IPS-20b (cell line): ENCODE data around the gene LYPD3.
"Not testable (repeated sequence)": the region's sequence is repeated elsewhere in the genome, so short reads cannot be mapped to it uniquely, and the experiment has no call there.

ENCODE experiments used
- H3K27ac ChIP-seq: one replicate; pipeline ENCODE4 v1.5.1; 2013; ENCODE audit warnings: low read length
- H3K27me3 ChIP-seq: 2 replicates; pipeline ENCODE4 v1.6.1; 2013; ENCODE audit warnings: mild to moderate bottlenecking, low read length, inconsistent platforms; ENCODE audit not compliant: insufficient read depth
- H3K36me3 ChIP-seq: 2 replicates; pipeline ENCODE4 v1.6.1; 2013; ENCODE audit warnings: low read depth, mild to moderate bottlenecking, inconsistent platforms, low read length, moderate library complexity; ENCODE audit not compliant: insufficient read depth
- H3K4me1 ChIP-seq: 2 replicates; pipeline ENCODE4 v1.6.1; 2013; ENCODE audit warnings: mild to moderate bottlenecking, control low read depth, inconsistent platforms, low read length, moderate library complexity; ENCODE audit not compliant: insufficient read depth
- H3K4me3 ChIP-seq: 2 replicates; pipeline ENCODE4 v1.5.1; 2013; ENCODE audit warnings: mild to moderate bottlenecking, low read length, inconsistent platforms
- H3K9ac ChIP-seq: 2 replicates; pipeline ENCODE4 v1.6.1; 2013; ENCODE audit warnings: low read depth, mild to moderate bottlenecking, inconsistent platforms, low read length, moderate library complexity
- H3K9me3 ChIP-seq: 2 replicates; pipeline ENCODE4 v1.6.1; 2013; ENCODE audit warnings: mild to moderate bottlenecking, low read depth, low read length, inconsistent platforms; ENCODE audit not compliant: insufficient read depth

LYPD3 gene

DNA sequence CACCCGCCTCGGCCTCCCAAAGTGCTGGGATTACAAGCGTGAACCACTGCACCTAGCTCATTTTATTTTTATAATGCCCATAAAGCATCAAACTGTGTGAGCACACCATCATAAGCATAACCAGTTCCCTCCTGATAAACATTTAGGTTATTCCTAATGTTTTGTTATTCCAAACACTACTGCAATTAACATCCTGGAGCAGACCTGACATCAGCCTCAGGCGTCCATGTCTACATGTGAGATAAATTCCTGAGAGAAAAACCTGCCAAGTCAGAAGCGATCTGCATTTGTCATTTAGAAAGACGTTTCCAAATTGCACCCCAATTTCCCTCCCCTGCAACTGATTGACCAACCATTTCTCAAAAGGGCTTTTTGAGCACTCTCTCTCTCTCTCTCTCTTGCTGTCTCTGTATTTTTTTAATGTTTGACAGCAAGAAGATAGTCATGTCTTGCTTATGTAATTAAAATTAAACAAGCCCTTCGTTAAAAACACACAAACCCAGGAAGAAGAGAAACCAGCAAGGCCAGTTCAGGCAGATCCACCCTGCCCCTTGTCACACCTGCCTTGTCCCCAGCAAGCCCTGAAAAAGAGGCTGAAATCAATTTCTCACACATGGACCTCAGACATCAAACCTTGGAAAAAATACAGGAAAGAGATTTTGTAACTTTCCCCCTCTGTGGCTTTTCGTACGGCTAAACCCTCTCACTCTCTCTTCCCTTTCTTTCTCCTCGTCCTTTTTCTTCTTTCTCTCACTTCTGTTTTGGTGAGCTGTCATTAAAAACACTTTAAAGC, 9.9 kb downstream of the LYPD3 start:
- Histone ChIP-seq H3K27me3 (no peaks in the 10 kb centered on the region), H3K4me1 (no peaks in the 10 kb centered on the region; the same call in 1 of the 2 replicates), H3K9ac (no peak overlapping the region), H3K9me3 (no peaks in the 10 kb centered on the region), H3K4me3 (no peak overlapping the region), H3K27ac (no peak overlapping the region), H3K36me3 (no peaks in the 10 kb centered on the region)

DNA sequence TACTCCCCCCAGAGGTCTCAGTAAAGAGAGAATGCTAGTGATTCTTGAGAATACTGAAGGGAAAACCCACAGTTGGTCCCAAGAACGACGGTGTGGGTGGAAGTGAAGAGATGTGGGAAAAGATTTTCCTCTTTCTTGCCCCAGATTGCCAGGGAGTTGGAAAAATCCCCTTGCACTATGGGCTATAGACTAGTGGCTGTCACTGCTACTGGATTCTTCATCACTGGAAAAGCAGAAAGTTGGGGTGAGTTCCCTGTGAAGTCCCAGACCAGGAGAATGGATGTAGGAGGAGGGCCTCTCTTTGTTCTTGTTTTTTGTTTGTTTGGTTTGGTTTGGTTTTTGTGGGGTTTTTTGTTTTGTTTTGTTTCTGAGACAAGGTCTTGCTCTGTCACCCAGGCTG, 11.4 kb downstream of the LYPD3 start:
- Histone ChIP-seq H3K27ac (no peak overlapping the region), H3K9me3 (no peaks in the 10 kb centered on the region), H3K9ac (no peak overlapping the region), H3K27me3 (no peaks in the 10 kb centered on the region), H3K36me3 (no peaks in the 10 kb centered on the region), H3K4me3 (no peak overlapping the region), H3K4me1 (no peaks in the 10 kb centered on the region; the same call in 1 of the 2 replicates)

DNA sequence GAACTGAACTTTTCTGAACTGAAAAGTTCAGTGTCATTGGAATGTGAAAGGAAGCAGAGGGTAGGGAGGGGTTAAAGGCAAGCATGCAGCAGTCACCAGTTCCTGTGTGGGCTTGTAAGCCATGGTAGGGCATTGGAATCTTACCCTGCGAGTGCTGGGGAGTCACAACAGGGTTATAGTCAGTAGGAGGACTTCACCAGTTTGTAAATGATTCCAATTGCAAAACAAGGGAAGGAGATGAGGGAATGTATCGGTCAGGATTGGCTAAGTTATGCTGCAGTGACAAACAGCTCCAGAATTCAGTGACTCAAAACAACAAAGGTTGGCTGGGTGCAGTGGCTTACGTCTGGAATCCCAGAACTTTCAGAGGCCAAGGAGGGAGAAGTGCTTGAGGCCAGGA, 12.8 kb downstream of the LYPD3 start:
- no peak overlapping the region for H3K4me3 ChIP-seq
- H3K9ac ChIP-seq, result no peak overlapping the region
- H3K27me3 ChIP-seq, result no peaks in the 10 kb centered on the region
- no peaks in the 10 kb centered on the region for H3K9me3 ChIP-seq
- no peaks in the 10 kb centered on the region; the same call in 1 of the 2 replicates for H3K4me1 ChIP-seq
- no peaks in the 10 kb centered on the region for H3K36me3 ChIP-seq
- H3K27ac ChIP-seq, result no peak overlapping the region

DNA sequence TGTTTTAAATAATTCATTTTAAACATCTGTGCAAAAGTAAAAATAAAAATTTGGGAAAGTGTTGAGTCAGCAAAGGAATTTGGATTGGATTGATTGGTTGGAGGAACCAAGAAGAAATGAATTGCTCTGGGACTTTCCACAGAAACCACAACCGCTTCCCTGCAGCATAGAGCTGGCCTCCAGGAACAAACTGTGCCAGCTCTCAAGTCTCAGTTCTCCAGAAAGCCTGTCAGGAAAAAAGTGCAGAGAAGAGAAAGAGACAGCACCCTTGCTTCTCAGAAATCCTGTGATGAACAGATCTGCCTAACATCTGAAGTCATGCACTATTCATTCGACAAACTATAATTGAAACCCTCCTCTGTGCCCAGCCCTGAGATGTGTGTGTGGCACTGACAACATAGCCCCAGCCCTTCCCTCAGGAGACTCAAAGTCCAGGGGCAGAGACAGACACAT, 14.8 kb downstream of the LYPD3 start:
- Histone ChIP-seq H3K9me3 (no peaks in the 10 kb centered on the region), H3K9ac (no peak overlapping the region), H3K27me3 (no peaks in the 10 kb centered on the region), H3K27ac (no peak overlapping the region), H3K4me1 (no peaks in the 10 kb centered on the region; the same call in 1 of the 2 replicates), H3K4me3 (no peak overlapping the region), H3K36me3 (no peaks in the 10 kb centered on the region)

DNA sequence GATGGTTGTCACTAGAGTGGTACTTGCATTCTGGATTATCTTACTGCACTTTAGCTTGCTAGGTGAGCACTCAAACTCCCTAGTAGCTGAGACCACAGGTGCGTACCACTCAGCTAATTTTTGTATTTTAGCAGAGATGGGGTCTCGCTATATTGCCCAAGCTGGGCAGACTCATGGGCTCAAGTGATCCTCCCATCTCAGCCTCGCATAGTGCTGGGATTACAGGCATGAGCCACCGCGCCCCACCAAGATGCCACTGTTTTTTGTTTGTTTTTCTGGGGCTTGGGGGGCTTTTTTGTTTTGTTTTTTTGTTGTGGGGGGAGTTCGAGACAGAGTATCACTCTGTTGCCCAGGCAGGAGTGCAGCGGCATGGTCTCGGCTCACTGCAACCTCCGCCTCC, 17.8 kb downstream of the LYPD3 start:
- Histone ChIP-seq H3K27ac (no peak overlapping the region), H3K36me3 (no peaks in the 10 kb centered on the region), H3K9me3 (no peaks in the 10 kb centered on the region), H3K4me1 (no peaks in the 10 kb centered on the region), H3K27me3 (no peaks in the 10 kb centered on the region), H3K4me3 (no peak overlapping the region), H3K9ac (no peak overlapping the region)

DNA sequence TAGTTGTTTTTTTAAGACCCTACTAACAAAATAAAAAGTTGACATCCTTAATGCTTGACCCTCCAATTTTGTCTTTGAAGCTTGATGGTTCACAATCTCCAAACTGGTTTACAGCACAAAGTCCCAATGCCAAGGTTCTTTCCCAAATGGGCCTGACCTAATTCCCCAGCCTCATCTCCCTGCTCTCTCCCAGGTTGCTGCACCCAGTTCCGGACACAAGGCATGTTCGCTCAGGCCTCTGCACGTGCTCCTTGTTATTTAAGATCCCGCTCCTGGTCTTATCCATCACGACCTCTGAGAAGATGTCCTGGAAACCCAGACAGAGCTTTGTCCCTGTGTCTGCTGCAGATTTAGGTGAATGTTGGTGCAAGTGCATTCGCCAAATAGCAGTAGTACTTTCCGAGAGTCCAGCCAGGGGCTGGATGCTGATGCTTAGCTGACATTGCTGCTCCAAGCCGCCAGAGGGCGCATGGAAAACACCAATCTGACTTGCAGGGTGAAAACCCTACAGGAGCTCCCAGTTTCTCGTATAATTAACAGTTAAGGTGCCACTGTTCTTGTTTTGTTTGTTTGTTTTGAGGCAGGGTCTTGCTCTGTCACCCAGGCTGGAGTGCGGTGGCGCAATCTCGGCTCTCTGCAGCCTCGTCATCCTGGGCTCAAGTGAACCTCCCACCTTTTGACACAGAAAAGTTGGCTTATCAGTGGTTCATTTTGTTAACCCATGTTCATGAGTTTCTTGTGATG, 18.5 kb downstream of the LYPD3 start:
- Histone ChIP-seq H3K4me3 (no peak overlapping the region), H3K9me3 (no peaks in the 10 kb centered on the region), H3K36me3 (no peaks in the 10 kb centered on the region)

DNA sequence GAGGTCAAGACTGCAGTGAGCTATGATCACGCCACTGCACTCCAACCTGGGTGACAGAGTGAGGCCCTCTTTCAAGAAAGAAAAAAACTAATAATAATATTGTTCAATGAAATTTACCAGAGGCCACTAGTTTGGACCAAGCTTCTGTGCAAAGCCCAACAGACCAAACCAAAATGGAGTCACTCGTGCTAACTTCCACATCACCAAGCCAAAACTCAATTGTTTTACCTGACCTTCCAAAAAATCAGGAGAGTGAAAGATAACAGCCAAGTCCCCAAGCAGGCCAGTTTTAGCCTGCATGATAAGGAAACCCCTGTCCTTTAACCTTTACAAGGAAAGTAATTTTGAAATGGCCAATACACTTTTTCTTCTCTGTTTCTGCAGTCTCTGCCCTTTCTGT, 20.0 kb downstream of the LYPD3 start:
- H3K4me1 ChIP-seq, result no peaks in the 10 kb centered on the region
- no peak overlapping the region for H3K9ac ChIP-seq
- H3K27me3 ChIP-seq, result no peaks in the 10 kb centered on the region
- H3K9me3 ChIP-seq, result no peaks in the 10 kb centered on the region
- no peaks in the 10 kb centered on the region for H3K36me3 ChIP-seq
- no peak overlapping the region for H3K4me3 ChIP-seq
- H3K27ac ChIP-seq, result no peak overlapping the region

More for the DNA sequence above, 18.5 kb downstream of the LYPD3 start:
- Histone ChIP-seq H3K4me1 (no peaks in the 10 kb centered on the region), H3K9ac (no peak overlapping the region), H3K27me3 (no peaks in the 10 kb centered on the region), H3K27ac (no peak overlapping the region)

DNA sequence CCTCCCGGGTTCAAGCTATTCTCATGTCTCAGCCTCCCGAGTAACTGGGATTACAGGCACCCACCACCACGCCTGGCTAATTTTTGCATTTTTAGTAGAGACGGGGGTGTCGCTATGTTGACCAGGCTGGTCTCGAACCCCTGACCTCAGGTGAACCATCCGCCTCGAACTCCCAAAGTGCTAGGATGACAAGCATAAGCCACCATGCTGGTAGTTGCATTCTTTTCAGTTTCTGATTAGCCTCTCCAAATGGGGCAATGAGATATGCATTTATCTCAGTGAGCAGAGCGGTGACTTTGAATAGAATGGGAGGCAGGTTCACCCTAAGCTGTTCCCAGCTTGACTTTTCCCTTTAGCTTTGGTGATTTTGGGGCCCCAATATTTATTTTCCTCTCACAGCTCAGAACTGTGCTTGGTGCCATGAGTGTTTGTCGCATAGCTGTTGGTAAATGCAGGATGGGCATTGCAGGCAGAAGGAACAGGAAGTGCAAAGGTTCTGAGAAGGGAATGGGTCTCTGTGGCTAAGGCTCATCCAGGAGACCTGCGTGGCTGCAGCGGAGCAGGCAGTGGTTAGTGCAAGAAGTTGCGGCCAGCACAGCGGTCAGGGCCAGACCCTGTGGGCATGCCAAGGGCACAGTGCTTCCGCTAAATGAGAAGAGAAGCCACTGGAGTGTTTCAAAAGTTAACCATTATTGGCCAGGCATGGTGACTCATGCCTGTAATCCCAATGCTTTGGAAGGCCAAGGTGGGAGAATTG, 20.7 kb downstream of the LYPD3 start:
- no peaks in the 10 kb centered on the region for H3K27me3 ChIP-seq
- no peak overlapping the region for H3K27ac ChIP-seq
- H3K9ac ChIP-seq, result no peak overlapping the region
- no peaks in the 10 kb centered on the region for H3K4me1 ChIP-seq
- no peak overlapping the region for H3K4me3 ChIP-seq
- H3K36me3 ChIP-seq, result no peaks in the 10 kb centered on the region
- H3K9me3 ChIP-seq, result no peaks in the 10 kb centered on the region

DNA sequence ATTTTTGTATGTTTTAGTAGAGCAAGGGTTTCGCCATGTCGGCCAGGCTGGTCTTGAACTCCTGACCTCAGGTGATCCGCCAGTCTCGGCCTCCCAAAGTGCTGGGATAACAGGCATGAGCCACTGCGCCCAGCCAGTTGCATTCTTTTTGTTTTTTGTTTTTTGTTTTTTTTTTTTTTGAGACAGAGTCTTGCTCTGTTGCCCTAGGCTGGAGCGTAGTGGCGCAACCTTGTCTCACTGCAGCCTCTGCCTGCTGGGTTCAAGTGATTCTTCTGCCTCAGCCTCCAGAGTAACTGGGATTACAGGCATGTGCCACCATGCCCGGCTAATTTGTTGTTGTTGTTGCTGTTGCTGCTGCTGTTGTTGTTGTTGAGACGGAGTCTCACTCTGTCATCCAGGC, 21.3 kb downstream of the LYPD3 start:
- H3K27me3 ChIP-seq, H3K9me3 ChIP-seq, H3K9ac ChIP-seq, H3K4me3 ChIP-seq, H3K27ac ChIP-seq, H3K4me1 ChIP-seq, H3K36me3 ChIP-seq: not testable (repeated sequence)

DNA sequence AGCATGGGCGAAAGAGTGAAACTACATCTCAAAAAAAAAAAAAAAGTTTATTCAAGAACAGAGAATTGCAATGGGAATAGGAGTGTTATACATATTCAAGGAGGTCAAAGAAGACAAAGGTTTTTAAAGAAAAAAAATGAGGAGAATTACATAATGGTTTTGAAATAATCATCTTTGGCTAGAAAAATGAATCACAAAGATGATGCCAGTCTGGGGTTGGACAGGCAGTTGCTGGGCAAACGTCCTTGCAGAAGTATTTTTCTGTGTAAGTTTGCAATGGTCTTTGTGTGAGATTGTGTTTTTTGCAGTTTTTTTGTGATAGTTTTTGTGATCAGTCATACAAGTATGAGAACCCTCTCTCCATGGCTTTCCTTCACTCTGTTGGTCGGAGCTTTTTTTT, 23.7 kb downstream of the LYPD3 start:
- no peak overlapping the region for H3K9ac ChIP-seq
- no peaks in the 10 kb centered on the region for H3K36me3 ChIP-seq
- no peak overlapping the region for H3K27ac ChIP-seq
- H3K9me3 ChIP-seq, result no peaks in the 10 kb centered on the region
- no peaks in the 10 kb centered on the region for H3K27me3 ChIP-seq
- H3K4me3 ChIP-seq, result no peak overlapping the region
- no peaks in the 10 kb centered on the region for H3K4me1 ChIP-seq

DNA sequence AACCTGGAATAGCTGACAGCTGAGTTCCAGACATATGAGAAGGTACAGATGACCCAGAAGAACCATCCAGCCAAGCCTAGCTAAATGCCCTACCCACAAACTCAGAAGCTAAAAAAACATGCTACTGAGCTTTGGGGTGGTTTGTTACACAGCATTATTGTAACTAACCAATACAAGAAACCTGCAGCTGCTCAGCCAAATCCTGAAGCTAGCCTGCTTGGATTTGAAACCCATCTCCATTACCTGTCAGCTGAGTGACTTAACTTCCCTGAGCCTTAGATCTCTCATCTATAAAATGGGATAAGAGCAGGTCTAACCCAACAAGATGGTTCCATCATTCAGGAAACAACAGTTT, 25.7 kb downstream of the LYPD3 start:
- H3K9me3 ChIP-seq, result no peaks in the 10 kb centered on the region
- H3K27me3 ChIP-seq, result no peaks in the 10 kb centered on the region
- no peak overlapping the region for H3K27ac ChIP-seq
- no peaks in the 10 kb centered on the region for H3K4me1 ChIP-seq
- H3K36me3 ChIP-seq, result no peaks in the 10 kb centered on the region
- H3K9ac ChIP-seq, result no peak overlapping the region
- no peak overlapping the region for H3K4me3 ChIP-seq
